Eye (tissue), 1 donor: Measurements from ENCODE around the gene HVCN1.
"Not testable (repeated sequence)": the region's sequence is repeated elsewhere in the genome, so short reads cannot be mapped to it uniquely, and the experiment has no call there.

ENCODE experiments used
- DNase-seq: peaks from one replicate; pipeline ENCODE4 v3.0.0-alpha.2; 2015

Gene HVCN1, protein sequence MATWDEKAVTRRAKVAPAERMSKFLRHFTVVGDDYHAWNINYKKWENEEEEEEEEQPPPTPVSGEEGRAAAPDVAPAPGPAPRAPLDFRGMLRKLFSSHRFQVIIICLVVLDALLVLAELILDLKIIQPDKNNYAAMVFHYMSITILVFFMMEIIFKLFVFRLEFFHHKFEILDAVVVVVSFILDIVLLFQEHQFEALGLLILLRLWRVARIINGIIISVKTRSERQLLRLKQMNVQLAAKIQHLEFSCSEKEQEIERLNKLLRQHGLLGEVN

DNA sequence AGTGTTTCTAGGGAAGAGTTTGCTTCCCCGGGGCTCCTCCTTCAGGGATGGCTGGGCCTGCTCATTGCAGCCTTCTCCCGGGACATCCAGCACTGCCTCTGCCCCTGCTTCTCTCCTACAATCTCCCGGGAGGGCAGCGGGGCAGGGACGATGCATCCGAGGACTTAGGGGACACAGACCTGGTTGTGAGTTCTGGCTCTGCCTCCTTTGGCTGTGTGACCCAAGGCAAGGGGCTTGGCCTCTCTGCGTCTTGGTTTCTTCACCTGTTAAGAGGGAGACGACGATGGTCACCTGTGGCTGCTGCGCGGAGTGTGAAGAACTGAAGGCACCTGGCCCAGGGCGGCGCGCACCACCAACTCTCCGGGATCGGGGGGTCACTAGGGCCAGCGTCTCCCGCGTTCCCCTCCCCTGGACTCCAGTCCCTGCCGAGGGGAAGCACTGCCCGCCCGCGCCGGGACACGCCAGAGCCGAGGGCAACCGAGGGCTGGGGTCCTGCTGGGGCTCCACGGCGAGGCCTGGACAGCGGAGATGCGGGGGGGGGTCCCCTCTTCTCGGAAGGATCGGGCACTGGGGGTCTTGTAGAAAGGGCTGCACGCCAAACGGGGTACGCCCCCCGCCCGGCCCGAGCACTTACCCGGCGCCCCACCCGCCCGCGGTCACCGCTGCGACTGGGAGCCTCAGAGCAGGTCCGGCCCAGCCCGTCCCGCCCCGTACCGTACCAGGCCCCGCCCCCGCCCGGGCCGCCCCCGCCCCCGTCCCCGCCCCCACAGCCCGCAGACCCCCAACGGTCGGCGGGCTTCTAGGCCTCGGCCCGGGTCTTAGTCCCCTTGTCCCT, at the start of gene HVCN1:
TSS of gene HVCN1 (minus strand) at position 670 of the 835 bp plus-strand sequence. CDS start 5,870 bp downstream, outside the sequence.
- DNase-seq, result peak; percentile 74

DNA sequence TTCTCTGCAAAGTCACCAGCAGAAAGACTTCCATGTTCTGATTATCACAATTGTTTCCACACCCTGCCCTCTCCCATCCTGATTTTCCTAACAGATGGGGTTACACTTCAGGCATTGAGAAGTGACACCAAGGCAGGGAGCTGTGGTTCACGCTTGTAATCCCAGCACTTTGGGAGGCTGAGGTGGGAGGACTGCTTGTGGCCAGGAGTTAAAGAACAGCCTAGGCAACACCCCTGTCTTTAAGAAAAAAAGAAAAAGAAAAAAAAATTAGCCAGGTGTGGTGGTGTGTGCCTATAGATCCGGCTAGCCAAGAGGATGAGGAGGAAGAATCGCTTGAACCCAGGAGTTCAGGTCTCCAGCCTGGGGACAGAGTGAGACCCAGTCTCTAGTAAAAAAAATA, 48.6 kb upstream of the HVCN1 start:
- no peak for DNase-seq

DNA sequence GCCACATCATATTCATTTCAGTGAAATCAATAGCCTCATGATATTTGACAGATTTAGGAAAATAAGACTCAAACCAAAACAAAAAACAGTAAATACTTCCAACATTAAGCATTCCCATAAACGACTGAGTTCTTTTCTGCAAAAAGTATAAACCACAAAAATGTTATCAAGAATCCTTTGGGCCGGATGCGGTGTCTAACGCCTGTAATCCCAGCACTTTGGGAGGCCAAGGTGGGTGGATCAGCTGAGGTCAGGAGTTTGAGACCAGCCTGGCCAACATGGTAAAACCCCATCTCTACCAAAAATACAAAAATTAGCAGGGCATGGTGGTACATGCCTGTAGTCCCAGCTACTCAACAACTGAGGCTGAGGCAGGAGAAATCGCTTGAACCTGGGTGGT, 48.1 kb upstream of the HVCN1 start:
- not testable (repeated sequence) for DNase-seq

DNA sequence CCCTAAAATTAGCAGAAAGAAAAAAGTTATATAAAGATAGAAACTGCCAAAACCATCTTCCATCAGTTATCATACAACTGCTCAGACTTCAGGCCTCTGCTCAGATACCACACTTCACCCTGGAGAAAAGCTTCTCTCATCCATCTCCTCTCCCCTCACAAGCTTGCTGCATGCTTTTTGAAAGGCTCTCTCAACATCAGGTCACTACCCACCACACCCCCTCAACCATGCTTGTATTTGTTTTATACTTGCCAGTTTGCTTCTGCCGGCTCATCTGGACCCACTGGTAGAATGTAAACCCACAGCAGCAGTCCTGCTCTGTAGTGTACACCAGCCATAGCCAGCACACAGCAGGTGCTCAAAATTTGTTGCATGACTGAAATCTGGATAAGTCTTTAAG, 45.0 kb upstream of the HVCN1 start:
- DNase-seq, result no peak

DNA sequence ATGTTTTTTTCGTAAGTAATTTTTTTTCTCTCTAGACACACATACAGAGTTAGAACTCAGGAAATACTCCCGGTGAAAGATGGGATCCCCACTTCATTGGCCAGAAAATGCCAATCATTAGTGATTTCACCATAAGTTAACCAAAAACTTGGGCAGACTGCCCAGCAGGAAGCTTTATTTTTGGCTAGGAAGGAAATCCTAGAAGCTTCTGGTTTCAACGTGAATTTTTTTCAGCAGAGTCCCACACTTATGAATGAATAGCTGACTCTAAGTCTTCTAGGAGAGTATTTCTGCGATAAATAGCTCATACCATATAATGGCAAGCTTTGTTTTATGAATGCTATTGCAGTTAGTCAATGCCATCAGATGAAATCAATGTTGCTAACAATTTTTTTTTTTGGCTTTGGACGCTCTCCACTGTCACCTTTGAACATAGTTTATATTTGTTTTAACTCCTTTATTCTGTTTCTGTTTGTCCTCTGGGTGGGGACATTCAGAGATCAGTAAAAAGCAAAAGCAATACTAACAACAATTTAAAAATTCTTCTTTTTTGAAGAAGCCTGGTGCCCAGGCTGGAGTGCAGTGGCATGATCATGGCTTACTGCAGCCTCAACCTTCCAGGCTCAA, 44.3 kb upstream of the HVCN1 start:
- no peak for DNase-seq

DNA sequence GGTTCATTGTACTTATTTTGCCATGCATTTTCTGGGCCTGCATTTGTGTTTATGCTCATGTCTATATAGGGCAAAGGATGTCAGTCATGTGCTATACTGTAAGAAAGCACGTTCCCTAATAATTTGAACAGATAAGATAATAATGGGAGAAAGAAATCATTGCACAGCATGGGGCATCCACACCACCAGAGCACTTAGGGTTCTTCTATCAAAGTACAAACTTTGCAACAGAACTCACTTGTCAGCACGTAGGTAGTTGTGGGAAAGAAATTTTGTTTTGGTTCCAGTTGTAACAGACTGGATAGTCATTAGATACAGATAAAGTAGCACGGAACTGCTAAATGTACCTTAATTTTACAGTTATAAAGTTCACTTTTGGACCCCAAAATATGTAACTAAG, 43.7 kb upstream of the HVCN1 start:
- DNase-seq, result no peak

DNA sequence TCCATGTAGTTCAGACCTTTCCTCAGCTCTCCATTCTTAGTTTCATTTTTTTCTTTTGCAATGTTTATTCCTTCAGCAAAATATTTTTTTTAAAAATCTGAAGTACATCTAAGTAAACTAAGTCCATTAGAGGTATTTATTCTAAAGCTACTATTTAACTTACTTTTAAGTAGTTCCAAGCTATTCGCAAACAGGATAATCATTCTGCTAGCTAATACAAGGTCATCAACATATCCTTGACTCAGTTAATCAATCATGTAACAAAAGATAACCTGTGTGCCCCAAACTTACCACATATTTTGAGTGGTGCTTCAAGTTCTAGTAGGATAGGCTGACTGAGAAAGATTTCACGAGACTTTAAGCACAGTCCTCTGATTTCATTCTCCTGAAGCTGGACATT, 42.6 kb upstream of the HVCN1 start:
- DNase-seq, result no peak

DNA sequence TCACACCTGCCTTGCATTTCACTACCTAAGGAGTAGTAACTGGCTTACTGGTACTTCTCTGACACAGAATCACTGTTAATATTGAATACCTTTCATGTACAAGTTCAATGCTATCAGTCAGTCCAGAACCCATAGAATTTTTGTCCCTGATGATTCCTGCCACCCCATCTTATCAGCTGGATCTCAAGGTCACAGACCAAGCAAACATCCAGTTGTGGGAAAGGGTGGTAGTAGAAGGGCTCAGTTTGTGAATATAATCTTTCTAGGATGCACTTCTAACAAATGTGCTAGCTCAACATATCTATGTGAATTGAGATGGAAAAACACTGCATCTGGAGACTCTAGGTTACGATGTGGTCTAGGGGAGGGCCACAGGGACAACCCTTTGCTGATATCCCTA, 39.7 kb upstream of the HVCN1 start:
- DNase-seq, result no peak

DNA sequence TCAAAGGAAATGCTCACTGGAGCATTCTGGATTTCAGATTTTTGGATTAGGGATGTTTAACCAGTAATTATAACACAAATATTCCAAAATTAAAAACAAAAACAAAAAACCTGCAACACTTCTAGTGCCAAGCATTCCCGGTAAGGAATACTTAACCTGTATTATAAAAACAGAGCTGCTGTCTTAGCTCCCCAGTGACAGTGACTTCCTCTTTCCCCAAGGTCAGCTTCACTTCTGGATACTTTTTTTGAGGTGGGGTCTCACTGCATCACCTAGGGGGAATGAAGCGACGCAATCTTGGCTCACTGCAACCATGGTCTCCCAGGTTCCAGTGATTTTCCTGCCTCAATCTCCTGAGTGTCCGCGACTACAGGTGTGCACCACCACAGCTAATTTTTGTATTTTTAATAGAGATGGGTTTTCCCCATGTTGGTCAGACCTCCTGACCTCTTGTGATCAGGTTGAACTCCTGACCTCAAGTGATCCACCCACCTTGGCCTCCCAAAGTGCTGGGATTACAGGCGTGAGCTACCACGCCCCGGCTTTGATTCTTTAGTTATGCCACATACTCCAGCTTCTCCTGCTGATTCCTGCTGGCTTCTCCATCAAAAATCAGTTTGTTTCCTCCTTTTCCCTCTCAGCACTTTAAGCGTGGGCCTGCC, 37.9 kb upstream of the HVCN1 start:
- no peak for DNase-seq

DNA sequence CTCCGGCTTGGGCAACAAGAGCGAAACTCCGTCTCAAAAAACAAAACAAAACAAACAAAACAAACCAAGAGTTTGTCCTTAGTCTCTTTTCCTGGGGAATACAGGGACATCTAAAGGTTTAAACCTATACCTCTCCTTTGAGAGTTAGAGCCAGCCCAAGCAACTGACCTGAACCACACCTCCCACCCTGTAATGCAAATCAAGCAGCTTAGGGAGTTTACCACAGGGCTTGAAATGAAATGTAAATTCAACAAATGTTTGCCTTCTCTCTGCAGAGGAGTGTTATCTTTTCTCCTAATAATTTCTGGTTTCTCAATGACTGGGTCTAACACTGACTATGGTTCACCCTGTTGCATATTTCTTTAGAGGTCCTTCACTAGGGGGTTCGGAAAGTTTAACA, 37.1 kb upstream of the HVCN1 start:
- DNase-seq, result no peak

DNA sequence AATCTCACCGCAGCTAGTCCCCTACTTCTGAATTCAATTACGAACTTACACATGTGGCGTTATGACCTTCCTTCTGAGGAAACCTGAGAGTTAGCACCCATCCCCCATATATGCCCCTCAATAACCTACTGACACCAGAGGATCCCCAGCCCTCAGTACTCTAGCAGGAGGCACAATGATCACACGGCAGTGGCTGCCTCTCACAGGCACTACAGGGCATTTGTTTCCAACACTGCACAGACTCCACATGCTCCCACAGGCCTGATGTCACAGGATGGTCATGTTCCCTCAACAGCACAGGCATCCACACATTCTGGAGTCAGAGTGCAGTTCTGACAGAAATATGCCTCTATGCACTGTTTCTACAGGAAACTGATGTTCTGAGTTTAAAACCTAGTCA, 36.4 kb upstream of the HVCN1 start:
- DNase-seq, result no peak

DNA sequence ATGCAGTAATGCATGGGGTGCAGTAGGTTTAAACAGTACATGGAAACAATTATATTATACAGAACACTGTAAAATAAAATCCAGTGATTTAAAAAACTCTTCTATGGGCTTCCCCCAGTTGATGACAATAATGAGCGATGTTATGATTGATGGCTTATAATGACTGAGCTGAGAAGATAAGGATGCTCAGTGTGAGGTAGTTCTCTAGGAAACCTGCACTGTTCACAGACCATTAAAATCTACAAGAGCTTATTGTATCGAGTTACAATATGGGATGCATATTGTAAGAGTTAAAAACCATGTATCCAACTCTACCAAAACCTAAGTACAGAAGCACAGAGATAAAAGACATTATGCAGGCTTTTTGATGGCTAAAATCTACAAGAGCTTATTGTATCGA, 34.0 kb upstream of the HVCN1 start:
- DNase-seq, result not testable (repeated sequence)

DNA sequence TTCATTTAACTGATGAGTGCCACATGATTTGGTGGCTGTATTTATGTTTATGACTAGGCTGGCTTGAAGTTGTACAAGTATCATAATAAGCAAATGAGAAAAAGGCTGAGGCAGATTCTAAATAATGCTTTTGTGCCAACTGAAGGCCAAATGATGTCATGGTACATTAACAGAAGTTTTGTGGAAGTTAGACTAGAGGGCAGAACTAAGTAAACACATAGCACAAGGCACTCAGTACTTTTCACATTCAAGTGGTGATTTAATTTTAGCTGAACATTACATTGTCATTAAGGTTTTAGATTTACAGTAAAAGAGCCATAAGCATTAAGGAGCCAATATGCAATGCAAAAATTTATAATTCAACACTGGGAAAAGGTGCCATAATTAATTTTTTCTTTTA, 32.7 kb upstream of the HVCN1 start:
- DNase-seq, result no peak

DNA sequence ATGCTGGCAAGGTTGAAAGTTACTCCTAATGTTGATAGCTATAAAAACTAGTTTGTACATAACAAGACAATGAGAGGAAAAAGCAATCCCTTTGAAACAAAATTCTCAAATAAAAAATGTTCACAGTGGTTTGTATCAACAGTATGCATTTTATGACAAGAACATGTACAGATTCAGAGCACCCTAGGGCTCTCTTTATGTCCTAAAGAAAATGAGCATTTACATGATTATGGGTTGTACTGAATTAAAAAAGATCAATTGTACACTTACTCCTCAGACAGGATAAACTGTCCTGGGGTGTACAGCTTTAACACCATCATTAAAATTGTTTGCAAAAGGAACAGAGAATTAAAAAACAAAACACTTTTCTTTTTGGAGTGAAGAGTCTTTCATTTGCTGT, 31.6 kb upstream of the HVCN1 start:
- no peak for DNase-seq

DNA sequence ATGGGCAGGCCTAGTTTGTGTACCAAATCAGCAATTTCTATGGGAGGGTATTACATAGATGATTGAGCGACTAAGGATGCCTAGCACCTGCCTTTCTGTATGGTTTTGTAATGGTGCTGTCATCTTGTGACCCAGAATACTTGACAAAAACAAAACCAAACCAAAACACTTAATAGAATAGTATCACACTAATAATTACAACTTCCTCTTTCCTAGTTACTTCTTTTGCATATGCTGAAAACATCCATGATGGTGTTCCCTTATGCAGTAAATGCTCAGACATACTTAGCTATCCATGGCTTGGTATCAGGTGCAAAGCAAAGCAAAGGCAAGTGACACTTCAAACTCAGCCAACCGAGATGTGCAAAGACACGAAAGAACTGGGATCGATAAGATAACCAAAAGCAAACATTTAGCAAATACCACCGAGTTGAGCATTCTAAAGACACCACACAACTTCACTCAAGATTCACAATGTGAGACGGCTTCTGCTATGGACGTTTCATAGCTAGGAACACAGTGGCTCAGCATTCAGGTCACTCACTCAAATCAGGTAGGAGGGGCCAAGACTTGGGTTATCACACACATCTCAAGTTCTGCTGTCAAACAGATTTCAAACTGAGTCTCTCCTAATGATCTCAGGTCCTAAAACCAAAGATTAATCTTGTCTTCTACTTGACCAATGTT, 29.4 kb upstream of the HVCN1 start:
- DNase-seq, result no peak

DNA sequence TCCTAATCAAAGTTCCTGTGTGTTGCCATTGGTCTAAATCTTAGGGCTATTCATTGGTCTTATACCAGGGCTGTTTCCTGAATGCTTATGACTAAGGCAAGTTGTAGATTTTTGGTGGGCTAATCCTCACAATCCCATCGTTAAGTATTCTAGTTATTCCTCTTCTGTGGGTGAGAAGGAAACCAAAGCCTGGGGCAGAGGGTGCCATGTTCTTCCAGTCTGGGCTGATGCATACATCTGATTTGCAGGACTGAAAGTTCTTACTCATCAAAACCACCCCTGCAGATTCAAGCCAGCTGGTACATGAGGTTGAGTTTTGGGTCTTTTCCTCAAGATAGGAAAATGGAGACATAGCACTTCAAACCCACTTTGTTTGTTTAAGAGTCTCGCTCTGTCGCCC, 28.1 kb upstream of the HVCN1 start:
- DNase-seq, result no peak

DNA sequence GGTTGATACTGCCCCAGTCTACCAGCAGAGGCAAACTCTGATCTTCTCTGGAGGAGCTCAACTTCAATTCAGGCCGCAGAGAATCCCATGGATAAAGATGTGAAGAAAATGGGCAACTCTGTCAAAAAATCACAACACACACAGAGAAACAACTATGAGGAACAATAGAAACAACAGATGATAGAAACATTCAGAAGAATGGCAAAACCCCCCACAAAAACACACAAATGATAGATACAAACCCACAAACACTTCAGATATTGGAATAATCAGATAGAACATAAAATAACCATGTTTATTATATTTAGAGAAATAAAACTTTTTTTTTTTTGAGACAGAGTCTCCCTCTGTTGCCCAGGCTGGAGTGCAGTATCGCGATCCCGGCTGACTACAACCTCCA, 20.0 kb upstream of the HVCN1 start:
- DNase-seq, result no peak

DNA sequence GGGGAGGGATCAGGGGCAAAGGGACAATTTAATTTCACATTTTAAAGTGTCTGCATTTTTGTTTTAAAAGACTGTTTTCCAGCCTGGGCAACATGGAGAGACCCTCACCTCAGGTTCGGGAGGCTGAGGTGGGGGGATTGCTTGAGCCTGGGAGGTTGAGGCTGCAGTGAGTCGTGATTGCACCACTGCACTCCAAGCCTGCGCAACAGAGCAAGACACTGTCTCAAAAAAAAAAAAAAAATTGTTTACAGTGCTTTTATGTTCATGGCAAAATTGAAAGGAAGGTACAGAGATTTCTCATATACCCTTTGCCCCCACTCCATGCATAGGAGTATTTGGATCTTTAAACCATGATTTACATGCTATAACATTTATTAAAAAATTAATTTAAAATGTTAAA, 16.4 kb upstream of the HVCN1 start:
- no peak for DNase-seq

DNA sequence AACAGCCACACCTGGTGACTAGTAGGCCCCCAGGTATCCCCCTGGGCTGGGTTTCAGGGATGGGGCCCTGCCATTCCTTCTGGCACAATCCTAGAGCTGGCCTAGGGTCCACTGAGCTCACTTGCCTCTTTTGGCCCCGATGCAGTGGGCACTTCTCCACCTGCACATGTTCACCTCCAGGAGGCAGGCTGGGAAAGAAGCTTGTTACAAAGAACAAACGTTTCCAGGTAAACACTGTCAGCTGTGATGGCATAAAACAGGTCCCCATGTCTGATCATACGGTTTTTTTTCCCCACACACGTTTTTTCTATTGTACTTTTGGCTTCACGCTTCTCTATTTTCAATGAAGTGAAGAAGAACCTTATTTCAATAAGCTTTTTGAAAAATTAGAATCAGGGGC, 15.8 kb upstream of the HVCN1 start:
- DNase-seq, result no peak

DNA sequence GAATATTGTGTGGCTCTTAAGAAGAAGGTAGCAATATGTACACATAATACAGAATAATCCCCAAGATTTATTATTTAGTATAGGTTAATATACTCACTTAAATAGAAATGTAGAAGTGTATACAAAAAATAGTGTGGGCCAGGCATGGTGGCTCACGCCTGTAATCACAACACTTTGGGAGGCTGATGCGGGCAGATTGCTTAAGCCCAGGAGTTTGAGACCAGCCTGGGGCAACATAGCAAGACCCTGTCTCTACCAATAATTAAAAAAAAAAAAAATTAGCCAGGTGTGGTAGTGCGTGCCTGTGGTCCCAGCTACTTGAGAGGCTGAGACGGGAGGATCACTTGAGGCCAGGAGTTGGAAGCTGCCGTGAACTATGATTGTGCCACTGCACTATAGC, 15.3 kb upstream of the HVCN1 start:
- no peak for DNase-seq

DNA sequence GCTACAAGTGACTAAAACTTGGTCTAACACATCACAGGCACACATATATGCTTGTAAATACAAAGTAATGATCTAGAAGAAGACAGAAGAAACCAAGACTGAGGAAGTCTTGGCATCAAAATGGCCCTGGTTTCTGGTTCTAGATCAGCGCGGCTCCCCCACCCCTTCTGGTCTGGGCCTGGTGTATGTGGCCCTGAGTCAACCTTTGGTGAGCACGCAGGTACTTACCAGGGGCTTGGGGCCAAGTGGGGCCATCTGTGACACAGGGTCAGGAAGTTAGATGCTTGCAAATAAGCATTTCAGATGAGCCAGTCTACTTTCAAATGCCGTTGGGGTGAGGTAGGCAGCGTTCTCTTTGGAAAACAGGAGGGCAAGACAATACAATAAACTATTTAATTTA, 13.2 kb upstream of the HVCN1 start:
- no peak for DNase-seq

DNA sequence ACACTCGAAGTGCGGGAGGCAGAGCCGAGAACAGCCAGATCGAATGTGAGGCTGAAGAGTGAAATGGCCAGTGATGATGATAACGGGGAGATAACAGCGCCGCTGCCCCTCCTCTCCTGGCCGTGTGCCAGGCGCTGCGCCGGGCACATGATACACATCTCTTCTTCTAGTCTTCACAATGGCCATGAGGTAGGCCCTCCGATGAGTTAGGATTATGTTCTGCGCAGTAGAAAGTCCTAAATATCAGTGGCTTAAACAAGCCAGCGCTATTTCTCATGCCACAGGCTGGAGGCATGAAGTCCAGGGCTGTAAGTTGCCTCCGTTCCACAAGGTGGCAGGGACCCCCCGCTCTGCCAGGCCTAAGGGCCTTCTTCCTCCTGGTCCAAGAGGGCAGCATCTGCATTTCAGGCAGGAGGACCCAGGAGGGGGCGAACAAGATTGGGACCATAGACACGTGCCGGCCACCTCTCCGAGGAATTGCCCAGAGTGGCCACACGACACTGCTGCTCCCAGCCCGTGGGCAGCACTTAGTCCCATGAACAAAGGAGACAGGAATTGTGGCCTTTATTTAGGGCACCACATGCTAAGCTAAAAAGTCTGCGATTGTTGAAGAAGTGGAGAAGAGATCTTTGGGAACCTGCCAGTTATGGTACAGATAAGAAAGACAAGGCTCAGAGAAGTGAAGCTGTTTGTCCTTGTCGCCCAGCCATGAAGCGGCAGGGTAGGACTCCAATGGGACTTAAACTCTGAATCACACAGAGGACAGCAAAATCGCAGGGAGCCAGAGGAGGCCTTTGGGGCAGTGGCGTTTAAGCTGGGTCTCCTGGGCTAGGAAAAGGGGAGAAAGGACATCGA, 10.9 kb upstream of the HVCN1 start:
- DNase-seq, result no peak
